SU-DHL-6 (cell line): Measurements from ENCODE around the gene ARMH2.

ENCODE experiments used
- H2AFZ ChIP-seq: fragments of 200-600 bp; sonication (generic); 2 replicates; pipeline ENCODE4 v1.6.1; 2014; ENCODE audit warnings: low read depth, mild to moderate bottlenecking, moderate library complexity, mixed read lengths, antibody characterized with exemption, low read length; ENCODE audit not compliant: severe bottlenecking
- H3F3A ChIP-seq: fragments of 200-600 bp; shearing (Covaris generic); 2 replicates; pipeline ENCODE4 v1.6.0; 2016; ENCODE audit warnings: antibody characterized with exemption, mild to moderate bottlenecking; ENCODE audit not compliant: insufficient read depth
- H3K27ac ChIP-seq: fragments of 200-600 bp; sonication (generic); 2 replicates; pipeline ENCODE4 v1.5.1; 2016; ENCODE audit warnings: low read depth, mild to moderate bottlenecking, low read length, moderate library complexity, mixed read lengths
- H3K27me3 ChIP-seq: fragments of 200-600 bp; sonication (generic), shearing (Covaris generic); 2 replicates; pipeline ENCODE4 v1.6.0; 2014; ENCODE audit warnings: mild to moderate bottlenecking, low read length
- H3K36me3 ChIP-seq: fragments of 200-600 bp; sonication (generic); 2 replicates; pipeline ENCODE4 v1.6.1; 2014; ENCODE audit warnings: mild to moderate bottlenecking, low read length, mixed read lengths
- H3K4me2 ChIP-seq: fragments of 300-600, 200-600 bp; shearing (Covaris generic), sonication (generic); 2 replicates; pipeline ENCODE4 v1.6.0; 2014; ENCODE audit warnings: low read length, low read depth, mild to moderate bottlenecking; ENCODE audit not compliant: poor library complexity, severe bottlenecking
- H3K4me3 ChIP-seq: fragments of 200-600 bp; sonication (generic); 2 replicates; pipeline ENCODE4 v1.5.1; 2014; ENCODE audit warnings: antibody characterized with exemption, low read length, mild to moderate bottlenecking, mixed read lengths; ENCODE audit not compliant: insufficient read depth, poor library complexity, severe bottlenecking
- H3K79me2 ChIP-seq: fragments of 200-600 bp; sonication (generic); 2 replicates; pipeline ENCODE4 v1.6.1; 2014; ENCODE audit warnings: mild to moderate bottlenecking, low read length, moderate library complexity; ENCODE audit not compliant: insufficient read depth
- H3K9ac ChIP-seq: fragments of 200-600 bp; sonication (generic); 2 replicates; pipeline ENCODE4 v1.7.0; 2014; ENCODE audit warnings: mild to moderate bottlenecking, low read length
- H3K9me2 ChIP-seq: fragments of 200-600 bp; sonication (generic); replicated peaks from 2 replicates; pipeline ENCODE4 v1.6.1; 2014; ENCODE audit warnings: low read length; ENCODE audit not compliant: insufficient read depth
- H3K9me3 ChIP-seq: fragments of 200-600 bp; sonication (generic); 2 replicates; pipeline ENCODE4 v1.6.1; 2014; ENCODE audit warnings: low read length, mixed read lengths; ENCODE audit not compliant: insufficient read depth
- H4K20me1 ChIP-seq: fragments of 200-600 bp; sonication (generic); 2 replicates; pipeline ENCODE4 v1.6.1; 2014; ENCODE audit warnings: low read depth, mild to moderate bottlenecking, antibody characterized with exemption, low read length, moderate library complexity, mixed read lengths
- CTCF ChIP-seq: fragments of 200-600 bp; sonication (generic); IDR thresholded peaks from one replicate; pipeline ENCODE4 v1.5.1; 2017; ENCODE audit warnings: antibody characterized with exemption, mild to moderate bottlenecking, low read length, moderate library complexity; ENCODE audit not compliant: insufficient read depth, poor library complexity, severe bottlenecking
- EZH2phosphoT487 ChIP-seq: fragments of 200-600 bp; sonication (generic), shearing (Covaris generic); conservative IDR thresholded peaks from 2 replicates; pipeline ENCODE4 v1.6.1; 2018; ENCODE audit warnings: mild to moderate bottlenecking, antibody characterized with exemption, low read length, moderate library complexity, mixed read lengths

ARMH2 gene

GRCh38 chr6:24749297-24749696 is 49.4 kb downstream of the ARMH2 start:
- Histone ChIP-seq H3K4me2 (no peak overlapping the region), H3K27me3 (no peaks in the 10 kb centered on the region; the same call in 1 of the 2 replicates), H4K20me1 (no peaks in the 10 kb centered on the region), H3K9me3 (peaks cover 20% of the 10 kb centered on the region; the same call in 1 of the 2 replicates), H3K79me2 (no peaks in the 10 kb centered on the region), H3K27ac (no peak overlapping the region), H3K4me3 (no peak overlapping the region), H3K36me3 (no peaks in the 10 kb centered on the region), H3K9ac (no peak overlapping the region), H2AFZ (no peak overlapping the region), H3K9me2 (no peaks in the 10 kb centered on the region), H3F3A (no peaks in the 10 kb centered on the region)
- TF ChIP-seq EZH2phosphoT487 (no peak), CTCF (no peak)
